Measurements from ENCODE around the gene NPAS2. TPM values are rescaled to one million over a fixed set of nuclear protein-coding genes. Genes with fewer than 3 reads are reported as not detected.

The NPAS2 gene
- total and polyA plus RNA-seq, 2 donors (not counting 3 experiments of a cell fraction or from before 2014, with no cell fraction given) = 29.0 to 53.9 TPM

DNA sequence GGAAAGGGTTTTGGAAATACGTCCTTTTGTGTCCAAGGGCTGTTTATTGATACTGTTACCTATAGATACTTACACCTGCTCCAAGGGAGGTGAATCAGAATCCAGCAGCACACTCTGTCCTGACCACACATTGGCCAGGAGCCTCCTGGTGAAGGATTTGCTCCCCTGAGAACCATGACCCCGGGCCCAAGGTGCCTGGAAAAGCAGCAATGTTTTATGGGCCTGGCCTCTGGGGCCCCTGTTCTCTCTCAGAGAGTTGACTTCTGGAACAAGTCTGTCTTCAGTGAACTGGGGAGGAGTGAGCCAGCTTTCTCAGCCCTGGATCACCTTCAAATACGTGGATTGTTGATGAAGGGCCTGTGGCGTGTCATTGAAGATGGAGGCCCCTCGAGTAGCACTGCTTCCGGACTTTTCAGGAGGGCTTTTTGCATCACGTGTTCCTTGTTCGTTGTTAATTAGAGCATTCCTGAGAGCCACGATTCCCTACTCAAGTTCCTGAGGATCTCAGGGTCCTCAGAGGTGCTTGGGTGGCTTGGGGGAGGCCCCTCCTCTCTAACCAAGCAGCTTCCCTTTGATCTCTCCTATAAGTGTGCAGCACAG, 103.6 kb downstream of the NPAS2 start:
- CTCF ChIA-PET = interaction anchor here (1.0 to 2.2 kb wide), 4 partner anchors 21 to 314 kb away, joined by 3 to 16 read pairs (median 6); no protein-coding TSS in a partner anchor
- no peak for FAIRE-seq

More for the DNA sequence above, 103.6 kb downstream of the NPAS2 start:
- no peak overlapping the region for H2AFZ ChIP-seq (ENCODE audit: low read depth, low read length)
- POLR2A ChIA-PET = interaction anchor here (1.3 kb wide), 1 partner anchor 78 kb away, joined by 3 read pairs; the partner anchor contains the start of gene RPL31
- peak overlapping the region; percentile 88 for H3K9ac ChIP-seq (replicated peaks; ENCODE audit: extremely low read depth, insufficient read depth, low read length)
- H3K27me3 ChIP-seq (ENCODE audit: control insufficient read depth in 2 of 2, insufficient read depth in 2 of 2, low read length in 2 of 2) = no peaks in the 10 kb centered on the region
- H3K27ac ChIP-seq (ENCODE audit: insufficient read depth, low read depth, low read length) = peak overlapping the region; percentile 96
- no peak overlapping the region for H3K4me2 ChIP-seq (ENCODE audit: insufficient read depth, low read length)
- DNase-seq (ENCODE audit: low read depth, low spot score) = no peak
- BruUV-seq (replicated peaks) = no TSS peak
- H3K36me3 ChIP-seq (ENCODE audit: control insufficient read depth in 2 of 2, extremely low read depth in 1 of 2, insufficient read depth in 2 of 2, low read length in 2 of 2) = peaks cover 0 to 4% of the 10 kb centered on the region in 2 experiments
- H3K79me2 ChIP-seq (ENCODE audit: control insufficient read depth, insufficient read depth, low read length) = no peaks in the 10 kb centered on the region
- intact Hi-C loops (cut with micrococcal nuclease) (loop anchor here (1.0 to 2.0 kb wide), 4 partner anchors 20 to 102 kb away; no protein-coding TSS in a partner anchor), dilution Hi-C loops (cut with MboI; ENCODE audit: extremely low pct_ligation_motif_present, low sequenced_read_pairs) (no loop called here)
- H3K4me1 ChIP-seq (ENCODE audit: control insufficient read depth, extremely low read depth, insufficient read depth, low read length) = peaks cover 28% of the 10 kb centered on the region
- no peaks in the 10 kb centered on the region for H3K9me3 ChIP-seq (replicated peaks; ENCODE audit: control insufficient read depth, insufficient read depth, low read length)
- H4K20me1 ChIP-seq (replicated peaks; ENCODE audit: control insufficient read depth, extremely low read depth, insufficient read depth, low read length) = no peaks in the 10 kb centered on the region
- TF ChIP-seq POLR2AphosphoS5 (IDR thresholded peaks at IDR 0.05; ENCODE audit: insufficient read depth, low read depth, low read length) (no peak), FOS (IDR thresholded peaks at IDR 0.05; ENCODE audit: borderline replicate concordance, insufficient read depth, low read length) (no peak), CTCF (IDR thresholded peaks at IDR 0.05; ENCODE audit: extremely low read depth in 1 of 2, insufficient read depth in 1 of 2, low read depth in 1 of 2, low read length in 2 of 2) (no peak)
- no peaks in the 10 kb centered on the region for H3K9me1 ChIP-seq (replicated peaks; ENCODE audit: control insufficient read depth, extremely low read depth, insufficient read depth, low read length)
- no peak overlapping the region for H3K4me3 ChIP-seq (replicated peaks in 1 of 3; ENCODE audit: insufficient read depth in 1 of 3, low read depth in 1 of 3, low read length in 3 of 3)
